H1 (cell line): Measurements from ENCODE around the gene DGAT2. TPM values are rescaled to one million over a fixed set of nuclear protein-coding genes. Genes with fewer than 3 reads are reported as not detected.

ENCODE experiments used
- CBX5 ChIP-seq: fragments of 300-800, 300-1000 bp; sonication (generic); IDR thresholded peaks from 2 replicates; pipeline ENCODE4 v1.7.1; 2016; ENCODE audit warnings: antibody characterized with exemption, low read length, low read depth
- HDAC6 ChIP-seq: IDR thresholded peaks from one replicate; pipeline ENCODE4 v1.7.1; 2012; ENCODE audit warnings: low read depth, mild to moderate bottlenecking, inconsistent platforms, low read length, moderate library complexity
- KDM4A ChIP-seq: IDR thresholded peaks from one replicate; pipeline ENCODE4 v1.7.1; 2012; ENCODE audit warnings: low read depth, mild to moderate bottlenecking, moderate library complexity, low read length, inconsistent platforms; ENCODE audit not compliant: severe bottlenecking
- POLR2A ChIP-seq, 2 experiments: IDR thresholded peaks; 1 replicate in 1 of 2; 2 replicates in 1 of 2; pipeline ENCODE4 v1.6.1; 2011; ENCODE audit warnings: low read depth in 2 of 2, low read length in 2 of 2, mild to moderate bottlenecking in 2 of 2; ENCODE audit errors: control extremely low read depth in 1 of 2
- SAP30 ChIP-seq: fragments of 300-600 bp; sonication (generic); IDR thresholded peaks from 2 replicates; pipeline ENCODE4 v1.7.1; 2012; ENCODE audit warnings: low read length, moderate library complexity, mild to moderate bottlenecking, inconsistent platforms; ENCODE audit not compliant: insufficient read depth, insufficient replicate concordance
- SIRT6 ChIP-seq: IDR thresholded peaks from one replicate; pipeline ENCODE4 v1.7.1; 2012; ENCODE audit warnings: low read length, inconsistent platforms
- SIX5 ChIP-seq: IDR thresholded peaks from 2 replicates; pipeline ENCODE4 v1.6.1; 2011; ENCODE audit warnings: mild to moderate bottlenecking, low read depth, low read length
- SP2 ChIP-seq: IDR thresholded peaks from 2 replicates; pipeline ENCODE4 v1.6.1; 2012; ENCODE audit warnings: mild to moderate bottlenecking, low read length, inconsistent platforms
- polyA plus RNA-seq, 7 experiments: library from polyadenylated mRNA; depleted of rRNA in 3 of 7; stranded (reverse) in 5 of 7; unstranded in 2 of 7; fragments of >200 nt in 5 of 7; fragments of 200-250 nt in 2 of 7; gene quantifications; 1 replicate in 5 of 7; 2 replicates in 1 of 7; 4 replicates in 1 of 7; pipeline versions ENCODE4 v1.2.1 to v1.2.3, GENCODE V29; 2011 to 2013; ENCODE audit warnings: missing spikeins in 2 of 7, mixed read lengths in 2 of 7
- total RNA-seq: library from RNA; stranded (reverse); fragmentation: NEBNext Ultra II Directional; extraction: Animal tissue kit (Norgen Biotek cat#: 25700); gene quantifications from 2 replicates; pipeline ENCODE4 v1.2.1, GENCODE V29; 2021
- TF ChIP-seq, protein P1 (sequence below): fragments of 300-600 bp; sonication (generic); IDR thresholded peaks from 2 replicates; pipeline ENCODE4 v1.7.1; 2012; ENCODE audit warnings: low read length, moderate library complexity, mild to moderate bottlenecking, inconsistent platforms; ENCODE audit not compliant: insufficient replicate concordance
- TF ChIP-seq, protein P2 (sequence below): IDR thresholded peaks from 2 replicates; pipeline ENCODE4 v1.6.1; 2011; ENCODE audit warnings: low read length, improper control_type of control experiment

Gene DGAT2
- total and polyA plus RNA-seq, 2 of the 8 experiments (the other 6 are each of a cell fraction or from before 2014, with no cell fraction given) = 3.2 to 5.9 TPM

DNA sequence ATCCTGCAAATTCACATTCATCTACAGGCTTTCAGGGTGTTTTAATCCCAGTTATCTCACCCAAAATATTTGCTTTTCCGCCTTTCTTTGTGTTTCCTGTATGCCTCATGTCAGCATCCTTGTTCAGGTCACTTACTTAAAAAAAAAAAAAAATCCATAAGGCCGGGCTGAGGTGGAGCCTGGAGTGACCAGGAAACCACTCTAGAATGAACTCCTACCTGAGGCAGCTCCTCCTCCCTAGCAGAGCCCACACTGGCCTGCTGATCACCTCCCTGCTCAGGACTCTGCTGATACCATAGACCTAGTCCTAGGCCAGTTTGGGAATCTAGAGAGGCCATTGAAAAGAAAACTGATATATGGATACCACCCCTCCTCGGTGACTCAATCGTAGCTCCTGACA lies 8.7 kb upstream of the DGAT2 start (continued):
- TF ChIP-seq, protein P1, sequence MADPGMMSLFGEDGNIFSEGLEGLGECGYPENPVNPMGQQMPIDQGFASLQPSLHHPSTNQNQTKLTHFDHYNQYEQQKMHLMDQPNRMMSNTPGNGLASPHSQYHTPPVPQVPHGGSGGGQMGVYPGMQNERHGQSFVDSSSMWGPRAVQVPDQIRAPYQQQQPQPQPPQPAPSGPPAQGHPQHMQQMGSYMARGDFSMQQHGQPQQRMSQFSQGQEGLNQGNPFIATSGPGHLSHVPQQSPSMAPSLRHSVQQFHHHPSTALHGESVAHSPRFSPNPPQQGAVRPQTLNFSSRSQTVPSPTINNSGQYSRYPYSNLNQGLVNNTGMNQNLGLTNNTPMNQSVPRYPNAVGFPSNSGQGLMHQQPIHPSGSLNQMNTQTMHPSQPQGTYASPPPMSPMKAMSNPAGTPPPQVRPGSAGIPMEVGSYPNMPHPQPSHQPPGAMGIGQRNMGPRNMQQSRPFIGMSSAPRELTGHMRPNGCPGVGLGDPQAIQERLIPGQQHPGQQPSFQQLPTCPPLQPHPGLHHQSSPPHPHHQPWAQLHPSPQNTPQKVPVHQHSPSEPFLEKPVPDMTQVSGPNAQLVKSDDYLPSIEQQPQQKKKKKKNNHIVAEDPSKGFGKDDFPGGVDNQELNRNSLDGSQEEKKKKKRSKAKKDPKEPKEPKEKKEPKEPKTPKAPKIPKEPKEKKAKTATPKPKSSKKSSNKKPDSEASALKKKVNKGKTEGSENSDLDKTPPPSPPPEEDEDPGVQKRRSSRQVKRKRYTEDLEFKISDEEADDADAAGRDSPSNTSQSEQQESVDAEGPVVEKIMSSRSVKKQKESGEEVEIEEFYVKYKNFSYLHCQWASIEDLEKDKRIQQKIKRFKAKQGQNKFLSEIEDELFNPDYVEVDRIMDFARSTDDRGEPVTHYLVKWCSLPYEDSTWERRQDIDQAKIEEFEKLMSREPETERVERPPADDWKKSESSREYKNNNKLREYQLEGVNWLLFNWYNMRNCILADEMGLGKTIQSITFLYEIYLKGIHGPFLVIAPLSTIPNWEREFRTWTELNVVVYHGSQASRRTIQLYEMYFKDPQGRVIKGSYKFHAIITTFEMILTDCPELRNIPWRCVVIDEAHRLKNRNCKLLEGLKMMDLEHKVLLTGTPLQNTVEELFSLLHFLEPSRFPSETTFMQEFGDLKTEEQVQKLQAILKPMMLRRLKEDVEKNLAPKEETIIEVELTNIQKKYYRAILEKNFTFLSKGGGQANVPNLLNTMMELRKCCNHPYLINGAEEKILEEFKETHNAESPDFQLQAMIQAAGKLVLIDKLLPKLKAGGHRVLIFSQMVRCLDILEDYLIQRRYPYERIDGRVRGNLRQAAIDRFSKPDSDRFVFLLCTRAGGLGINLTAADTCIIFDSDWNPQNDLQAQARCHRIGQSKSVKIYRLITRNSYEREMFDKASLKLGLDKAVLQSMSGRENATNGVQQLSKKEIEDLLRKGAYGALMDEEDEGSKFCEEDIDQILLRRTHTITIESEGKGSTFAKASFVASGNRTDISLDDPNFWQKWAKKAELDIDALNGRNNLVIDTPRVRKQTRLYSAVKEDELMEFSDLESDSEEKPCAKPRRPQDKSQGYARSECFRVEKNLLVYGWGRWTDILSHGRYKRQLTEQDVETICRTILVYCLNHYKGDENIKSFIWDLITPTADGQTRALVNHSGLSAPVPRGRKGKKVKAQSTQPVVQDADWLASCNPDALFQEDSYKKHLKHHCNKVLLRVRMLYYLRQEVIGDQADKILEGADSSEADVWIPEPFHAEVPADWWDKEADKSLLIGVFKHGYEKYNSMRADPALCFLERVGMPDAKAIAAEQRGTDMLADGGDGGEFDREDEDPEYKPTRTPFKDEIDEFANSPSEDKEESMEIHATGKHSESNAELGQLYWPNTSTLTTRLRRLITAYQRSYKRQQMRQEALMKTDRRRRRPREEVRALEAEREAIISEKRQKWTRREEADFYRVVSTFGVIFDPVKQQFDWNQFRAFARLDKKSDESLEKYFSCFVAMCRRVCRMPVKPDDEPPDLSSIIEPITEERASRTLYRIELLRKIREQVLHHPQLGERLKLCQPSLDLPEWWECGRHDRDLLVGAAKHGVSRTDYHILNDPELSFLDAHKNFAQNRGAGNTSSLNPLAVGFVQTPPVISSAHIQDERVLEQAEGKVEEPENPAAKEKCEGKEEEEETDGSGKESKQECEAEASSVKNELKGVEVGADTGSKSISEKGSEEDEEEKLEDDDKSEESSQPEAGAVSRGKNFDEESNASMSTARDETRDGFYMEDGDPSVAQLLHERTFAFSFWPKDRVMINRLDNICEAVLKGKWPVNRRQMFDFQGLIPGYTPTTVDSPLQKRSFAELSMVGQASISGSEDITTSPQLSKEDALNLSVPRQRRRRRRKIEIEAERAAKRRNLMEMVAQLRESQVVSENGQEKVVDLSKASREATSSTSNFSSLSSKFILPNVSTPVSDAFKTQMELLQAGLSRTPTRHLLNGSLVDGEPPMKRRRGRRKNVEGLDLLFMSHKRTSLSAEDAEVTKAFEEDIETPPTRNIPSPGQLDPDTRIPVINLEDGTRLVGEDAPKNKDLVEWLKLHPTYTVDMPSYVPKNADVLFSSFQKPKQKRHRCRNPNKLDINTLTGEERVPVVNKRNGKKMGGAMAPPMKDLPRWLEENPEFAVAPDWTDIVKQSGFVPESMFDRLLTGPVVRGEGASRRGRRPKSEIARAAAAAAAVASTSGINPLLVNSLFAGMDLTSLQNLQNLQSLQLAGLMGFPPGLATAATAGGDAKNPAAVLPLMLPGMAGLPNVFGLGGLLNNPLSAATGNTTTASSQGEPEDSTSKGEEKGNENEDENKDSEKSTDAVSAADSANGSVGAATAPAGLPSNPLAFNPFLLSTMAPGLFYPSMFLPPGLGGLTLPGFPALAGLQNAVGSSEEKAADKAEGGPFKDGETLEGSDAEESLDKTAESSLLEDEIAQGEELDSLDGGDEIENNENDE = no peak
- TF ChIP-seq SAP30 (no peak), CBX5 (no peak), POLR2A (IDR thresholded peaks at IDR 0.05; ENCODE audit: control extremely low read depth in 1 of 2, low read depth in 2 of 2, low read length in 2 of 2) (no peak), HDAC6 (no peak), SP2 (no peak), SIRT6 (no peak), KDM4A (no peak), SIX5 (no peak)
- TF ChIP-seq, protein P2, sequence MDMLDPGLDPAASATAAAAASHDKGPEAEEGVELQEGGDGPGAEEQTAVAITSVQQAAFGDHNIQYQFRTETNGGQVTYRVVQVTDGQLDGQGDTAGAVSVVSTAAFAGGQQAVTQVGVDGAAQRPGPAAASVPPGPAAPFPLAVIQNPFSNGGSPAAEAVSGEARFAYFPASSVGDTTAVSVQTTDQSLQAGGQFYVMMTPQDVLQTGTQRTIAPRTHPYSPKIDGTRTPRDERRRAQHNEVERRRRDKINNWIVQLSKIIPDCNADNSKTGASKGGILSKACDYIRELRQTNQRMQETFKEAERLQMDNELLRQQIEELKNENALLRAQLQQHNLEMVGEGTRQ = no peak
